SHP77 treated with DMSO at 0.1 percent for 48 hours (cell line): ENCODE data around the gene NFKBIE.

ENCODE experiments used
- DNase-seq: peaks from one replicate; lab custom pipeline; 2025; lab: John Stamatoyannopoulos, UW

The NFKBIE gene

GRCh38 chr6:44272529-44272928, 7.2 kb upstream of the NFKBIE start:
- DNase-seq = no peak

GRCh38 chr6:44271914-44272313, 6.6 kb upstream of the NFKBIE start:
- no peak for DNase-seq

- no peak for DNase-seq
Observed at GRCh38 chr6:44271406-44271723, 6.0 kb upstream of the NFKBIE start.

- no peak for DNase-seq
Observed at GRCh38 chr6:44270526-44271405, 5.4 kb upstream of the NFKBIE start.

- DNase-seq = no peak
Observed at GRCh38 chr6:44269921-44270525, 4.7 kb upstream of the NFKBIE start, which contains the start of gene TMEM151B. Gene TMEM151B, plus strand, starts transcription at chr6:44270450. Its CDS starts 293 bp downstream, at chr6:44270743.

DNA sequence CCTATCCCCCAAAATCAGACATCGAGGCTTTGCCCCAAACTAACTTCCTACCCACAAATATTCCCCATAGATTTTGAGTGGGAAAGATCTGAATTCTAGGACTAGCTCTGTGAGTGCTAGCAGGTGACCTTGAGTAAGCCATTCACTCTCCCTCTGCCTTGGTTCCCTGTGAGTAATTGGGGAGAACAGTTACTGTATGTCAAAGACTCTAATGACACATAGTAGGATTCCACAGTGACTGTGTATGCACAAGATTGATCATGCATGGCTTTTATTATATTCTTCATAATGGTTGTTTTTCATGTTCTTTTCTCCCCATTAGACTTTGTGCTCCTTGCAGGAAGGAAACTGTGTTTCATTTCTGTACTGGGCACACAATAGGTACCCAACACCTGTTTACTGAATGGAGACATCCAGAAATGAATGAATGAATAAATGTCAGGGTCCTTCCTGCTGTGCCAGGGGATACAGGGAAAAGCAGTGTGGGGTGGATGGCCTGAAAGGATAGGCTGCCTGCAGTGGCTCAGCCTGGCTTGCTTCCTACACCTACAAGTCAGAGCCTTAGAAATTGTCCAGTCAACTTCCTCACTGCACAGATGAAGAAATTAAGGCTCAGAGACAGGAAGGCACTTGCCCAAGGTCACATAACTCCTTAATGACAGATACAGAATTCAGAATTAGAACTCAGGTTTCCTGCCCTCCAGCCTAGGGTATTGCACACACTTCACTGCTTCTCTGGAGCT, 4.0 kb upstream of the NFKBIE start:
- no peak for DNase-seq

DNA sequence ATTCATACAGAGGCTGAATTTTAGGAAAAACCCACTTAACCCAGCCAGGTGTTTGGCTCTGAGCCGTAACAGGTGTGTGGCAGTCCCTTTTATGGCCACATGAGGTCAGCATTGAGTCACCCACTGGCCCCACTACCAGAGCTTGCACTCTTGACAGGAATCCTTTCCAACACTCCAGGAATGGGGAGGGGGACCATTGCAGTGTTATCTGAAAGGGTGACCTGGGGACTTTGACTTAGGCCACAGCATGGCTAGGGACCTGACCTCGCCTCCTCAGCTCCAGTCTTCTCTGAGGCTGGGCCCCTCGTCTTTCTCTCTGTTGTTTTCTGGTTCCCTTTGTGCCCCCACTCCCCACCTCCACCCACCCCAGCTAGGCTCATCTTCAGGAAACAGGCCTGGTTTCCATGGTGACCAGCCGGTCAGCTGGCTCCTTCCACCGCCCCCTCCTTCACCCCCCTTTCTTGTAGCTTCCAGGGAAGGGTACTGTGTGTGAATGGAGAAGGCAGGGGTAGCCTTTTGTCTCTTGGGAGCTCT, 2.8 kb upstream of the NFKBIE start:
- DNase-seq = peak; percentile 27

GRCh38 chr6:44267252-44267651, 1.9 kb upstream of the NFKBIE start:
- no peak for DNase-seq

DNA sequence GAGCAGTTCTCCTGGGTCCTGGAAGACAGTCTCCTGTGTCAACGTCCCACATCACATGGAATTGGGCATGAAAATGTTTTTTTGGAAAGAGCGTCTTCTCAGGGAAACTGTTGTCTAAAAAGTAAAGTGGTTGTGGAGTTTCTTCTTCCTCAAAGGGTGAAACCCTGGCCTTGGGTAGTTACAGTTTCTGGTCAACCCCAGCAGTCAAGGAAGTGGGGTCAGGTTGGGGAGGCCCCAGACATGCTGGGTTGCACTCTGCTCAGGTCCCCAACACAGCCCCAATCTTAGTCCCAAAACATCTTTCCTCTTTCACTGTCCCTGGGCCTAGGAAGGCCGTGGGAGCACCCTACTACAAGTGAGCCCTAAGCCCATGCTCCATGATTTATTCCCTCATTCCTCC, 996 bp upstream of the NFKBIE start:
- DNase-seq = no peak

DNA sequence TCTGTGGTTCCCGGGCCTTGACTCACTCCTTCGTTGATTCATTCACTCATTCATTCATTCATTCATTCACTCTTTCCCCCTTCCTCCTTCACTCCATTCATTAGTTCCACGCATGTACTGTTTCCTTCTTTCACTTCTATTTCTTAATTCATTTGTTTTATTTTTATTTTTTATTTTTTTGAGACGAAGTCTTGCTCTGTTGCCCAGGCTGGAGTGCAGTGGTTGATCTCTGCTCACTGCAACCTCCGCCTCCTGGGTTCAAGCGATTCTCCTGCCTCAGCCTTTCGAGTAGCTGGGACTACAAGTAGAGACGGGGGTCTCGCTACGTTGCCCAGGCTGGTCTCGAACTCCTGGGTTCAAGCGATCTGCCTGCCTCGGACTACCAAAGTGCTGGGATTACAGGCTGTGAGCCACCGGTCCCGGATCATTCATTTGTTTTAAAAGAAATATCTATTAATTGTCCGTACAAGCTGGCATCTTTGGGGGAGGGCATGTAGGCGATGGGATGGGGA, 427 bp upstream of the NFKBIE start:
- no peak for DNase-seq

DNA sequence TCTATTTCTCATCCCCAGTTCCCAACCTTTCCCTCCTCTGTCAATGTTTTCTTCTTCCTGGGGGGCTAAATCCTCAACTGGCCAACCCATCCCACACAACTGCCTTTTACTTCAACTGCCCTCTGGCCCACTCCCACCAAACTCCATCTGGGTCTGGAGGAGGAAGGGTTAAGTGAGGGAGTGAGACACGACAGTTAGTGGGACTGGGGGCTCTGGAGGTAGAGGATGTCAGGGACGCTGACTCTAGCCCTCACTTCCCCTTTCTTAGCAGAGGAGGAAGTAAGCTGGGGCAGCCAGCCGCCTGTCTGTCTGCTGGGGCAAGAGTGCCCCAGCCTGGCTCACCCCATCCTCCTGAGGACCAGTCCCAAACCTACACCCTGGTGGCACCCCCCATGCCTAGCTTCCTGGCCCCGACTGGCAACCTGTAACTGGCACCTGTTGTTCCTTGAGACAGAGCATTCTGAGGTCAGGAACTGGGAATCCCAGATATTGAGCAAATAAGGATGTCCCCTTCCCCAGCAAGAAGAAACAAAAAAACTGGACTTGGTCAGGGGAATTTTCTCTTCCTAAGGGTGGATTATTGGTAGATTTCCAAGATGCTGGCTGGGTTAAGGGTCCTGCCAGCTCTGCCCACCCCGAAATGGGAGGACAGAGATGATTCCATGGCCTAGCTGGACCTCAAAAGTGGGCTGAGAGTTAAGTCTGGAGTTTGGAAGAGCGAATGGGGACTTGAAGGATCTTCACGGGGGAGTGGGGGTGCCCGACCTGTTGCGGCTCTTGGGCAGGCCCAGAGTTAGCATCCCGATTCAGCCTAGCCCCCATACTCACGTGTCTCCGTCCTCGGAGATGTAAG, 971 bp downstream of the NFKBIE start:
- DNase-seq = no peak

- DNase-seq = no peak
Observed at GRCh38 chr6:44263354-44264100, 1.8 kb downstream of the NFKBIE start.

- no peak for DNase-seq
Observed at GRCh38 chr6:44262467-44263353, 2.6 kb downstream of the NFKBIE start.

- no peak for DNase-seq
Observed at GRCh38 chr6:44261581-44261980, 3.8 kb downstream of the NFKBIE start.

- no peak for DNase-seq
Observed at GRCh38 chr6:44260451-44261297, 4.7 kb downstream of the NFKBIE start.

GRCh38 chr6:44260011-44260410, 5.3 kb downstream of the NFKBIE start:
- no peak for DNase-seq

GRCh38 chr6:44258921-44259320, 6.4 kb downstream of the NFKBIE start:
- no peak for DNase-seq

DNA sequence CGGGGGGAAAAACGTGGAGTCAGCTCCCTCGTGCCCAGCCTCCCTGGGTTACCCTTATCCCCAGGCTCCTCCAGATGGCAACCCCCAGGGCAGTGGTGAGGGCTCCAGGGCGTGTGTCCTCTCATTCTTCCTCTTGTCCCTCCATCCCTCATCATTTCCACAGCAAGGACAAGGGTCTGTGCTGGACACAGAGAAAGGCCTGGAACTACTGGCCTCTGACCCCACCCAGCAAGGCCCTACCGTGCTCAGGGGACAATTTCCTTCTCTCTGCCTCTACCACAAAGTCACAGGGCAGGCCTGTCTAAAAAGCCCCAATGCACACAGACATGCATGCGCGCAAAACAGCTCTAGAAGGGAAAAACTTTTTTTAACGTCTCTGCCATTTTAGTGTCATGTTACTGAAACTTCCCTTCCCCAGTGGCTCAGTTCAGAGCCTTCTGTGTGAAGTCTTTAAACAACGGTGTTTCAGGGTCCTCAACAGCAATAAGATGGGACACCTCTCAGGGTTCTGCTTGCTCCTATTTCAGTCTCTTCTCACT, 7.0 kb downstream of the NFKBIE start:
- DNase-seq = no peak
